Muscle layer of duodenum (tissue), 2 donors: Measurements from ENCODE around the gene SERPINH1.

Experiments used
- H3K27ac ChIP-seq: one replicate; pipeline ENCODE4 v1.7.0; 2013; ENCODE audit warnings: mild to moderate bottlenecking, low read length
- H3K27me3 ChIP-seq: one replicate; pipeline ENCODE4 v1.7.0; 2013; ENCODE audit warnings: low read depth, mild to moderate bottlenecking, control low read depth, low read length
- H3K36me3 ChIP-seq, 2 donors: one replicate each; pipeline ENCODE4 v1.7.0; 2013; ENCODE audit warnings: low read length in 2 of 2, control low read depth in 1 of 2, mild to moderate bottlenecking in 1 of 2; ENCODE audit not compliant: insufficient read depth in 2 of 2, control insufficient read depth in 1 of 2
- H3K4me1 ChIP-seq, 2 donors: one replicate each; pipeline ENCODE4 v1.7.0; 2013; ENCODE audit warnings: low read length in 2 of 2, mild to moderate bottlenecking in 2 of 2, control low read depth in 1 of 2, moderate library complexity in 1 of 2; ENCODE audit not compliant: insufficient read depth in 2 of 2, control insufficient read depth in 1 of 2
- H3K4me3 ChIP-seq, 2 donors: one replicate each; pipeline ENCODE4 v1.7.0; 2013; ENCODE audit warnings: low read length in 2 of 2, low read depth in 1 of 2, mild to moderate bottlenecking in 1 of 2
- H3K9me3 ChIP-seq, 2 donors: one replicate each; pipeline ENCODE4 v1.7.0; 2013; ENCODE audit warnings: low read length in 2 of 2, control low read depth in 1 of 2, mild to moderate bottlenecking in 1 of 2; ENCODE audit not compliant: control insufficient read depth in 1 of 2
- donor health status: healthy.

The SERPINH1 gene

GRCh38 chr11:75568616-75569219 is 6.7 kb downstream of the SERPINH1 start:
- Histone ChIP-seq H3K27me3 (no peaks in the 10 kb centered on the region), H3K4me3 (no peak overlapping the region), H3K36me3 (peaks cover 62 to 89% of the 10 kb centered on the region in 2 donors), H3K4me1 (peaks cover 22 to 56% of the 10 kb centered on the region in 2 donors), H3K9me3 (no peaks in the 10 kb centered on the region), H3K27ac (no peak overlapping the region)

GRCh38 chr11:75570559-75571139 is 8.6 kb downstream of the SERPINH1 start:
- Histone ChIP-seq H3K9me3 (no peaks in the 10 kb centered on the region), H3K4me1 (peaks cover 4 to 37% of the 10 kb centered on the region in 2 donors), H3K4me3 (no peak overlapping the region), H3K27me3 (no peaks in the 10 kb centered on the region), H3K27ac (no peak overlapping the region), H3K36me3 (peaks cover 67 to 76% of the 10 kb centered on the region in 2 donors)

GRCh38 chr11:75571625-75572024 is 9.6 kb downstream of the SERPINH1 start:
- H3K4me1 ChIP-seq, result peaks cover 0 to 27% of the 10 kb centered on the region in 2 donors
- peaks cover 66 to 67% of the 10 kb centered on the region in 2 donors for H3K36me3 ChIP-seq

DNA sequence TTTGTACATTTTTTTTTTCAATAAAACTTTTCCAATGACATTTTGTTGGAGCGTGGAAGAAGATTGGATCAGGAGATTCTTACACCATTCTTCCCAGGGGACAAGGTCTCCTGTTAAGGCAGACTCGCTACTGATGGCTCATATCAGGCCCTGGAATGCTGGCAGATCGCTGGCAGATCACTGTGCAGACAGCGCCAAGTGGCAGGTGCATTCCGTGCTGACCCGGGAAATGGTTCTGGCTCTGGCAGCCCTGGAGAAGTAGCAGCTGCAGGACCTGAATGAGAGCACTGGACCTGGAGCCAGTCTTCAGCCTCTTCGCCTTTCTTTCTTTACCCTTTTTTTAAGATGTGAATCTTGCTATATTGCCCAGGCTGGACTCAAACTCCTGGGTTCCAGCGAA is 10.7 kb downstream of the SERPINH1 start:
- peaks cover 58 to 59% of the 10 kb centered on the region in 2 donors for H3K36me3 ChIP-seq
- no peaks in the 10 kb centered on the region for H3K9me3 ChIP-seq
- H3K4me1 ChIP-seq, result peaks cover 0 to 22% of the 10 kb centered on the region in 2 donors
- H3K27me3 ChIP-seq, result no peaks in the 10 kb centered on the region
- H3K4me3 ChIP-seq, result no peak overlapping the region
- no peak overlapping the region for H3K27ac ChIP-seq

More at GRCh38 chr11:75571625-75572024, 9.6 kb downstream of the SERPINH1 start:
- H3K4me3 ChIP-seq, result no peak overlapping the region
- H3K27ac ChIP-seq, result no peak overlapping the region
- no peaks in the 10 kb centered on the region for H3K9me3 ChIP-seq
- no peaks in the 10 kb centered on the region for H3K27me3 ChIP-seq

- Histone ChIP-seq H3K4me3 (no peak overlapping the region), H3K27ac (no peak overlapping the region), H3K9me3 (no peaks in the 10 kb centered on the region), H3K27me3 (no peaks in the 10 kb centered on the region), H3K4me1 (peaks cover 0 to 17% of the 10 kb centered on the region in 2 donors), H3K36me3 (peaks cover 38 to 41% of the 10 kb centered on the region in 2 donors)
These were observed 12.9 kb downstream of the SERPINH1 start for GRCh38 chr11:75574698-75575602.

- Histone ChIP-seq H3K27me3 (no peaks in the 10 kb centered on the region), H3K9me3 (no peaks in the 10 kb centered on the region), H3K4me1 (peaks cover 0 to 17% of the 10 kb centered on the region in 2 donors), H3K4me3 (no peak overlapping the region), H3K27ac (no peak overlapping the region), H3K36me3 (peaks cover 28 to 31% of the 10 kb centered on the region in 2 donors)
These were observed 14.0 kb downstream of the SERPINH1 start for GRCh38 chr11:75576017-75576416.

DNA sequence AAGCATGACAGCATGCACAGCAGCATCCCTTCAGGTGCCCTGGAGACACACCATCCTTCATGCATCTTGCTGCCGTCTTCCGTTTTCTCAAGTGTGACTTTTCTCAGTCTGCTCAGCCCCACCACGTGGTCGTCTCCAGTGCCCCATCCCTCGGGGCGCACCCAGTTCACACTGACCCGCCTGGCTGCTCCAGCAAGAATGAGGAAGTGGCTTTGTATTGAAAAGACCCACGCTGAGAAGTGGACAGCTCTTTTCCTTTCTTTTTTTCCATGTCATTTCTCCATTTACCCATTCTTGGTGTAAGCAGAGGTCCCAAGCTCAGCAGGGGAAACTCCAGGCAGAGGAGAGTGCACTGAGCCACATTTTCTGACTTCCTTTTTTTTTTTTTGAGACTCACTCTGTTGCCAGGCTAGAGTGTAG is 14.5 kb downstream of the SERPINH1 start:
- Histone ChIP-seq H3K9me3 (no peaks in the 10 kb centered on the region), H3K27ac (no peak overlapping the region), H3K4me1 (peaks cover 0 to 17% of the 10 kb centered on the region in 2 donors), H3K4me3 (no peak overlapping the region), H3K27me3 (no peaks in the 10 kb centered on the region), H3K36me3 (peaks cover 23 to 26% of the 10 kb centered on the region in 2 donors)

GRCh38 chr11:75577207-75577606 is 15.2 kb downstream of the SERPINH1 start:
- peaks cover 0 to 18% of the 10 kb centered on the region in 2 donors for H3K4me1 ChIP-seq
- H3K27ac ChIP-seq, result no peak overlapping the region
- no peak overlapping the region for H3K4me3 ChIP-seq
- H3K27me3 ChIP-seq, result no peaks in the 10 kb centered on the region
- H3K9me3 ChIP-seq, result no peaks in the 10 kb centered on the region
- H3K36me3 ChIP-seq, result peaks cover 16 to 19% of the 10 kb centered on the region in 2 donors

- no peak overlapping the region for H3K27ac ChIP-seq
- no peaks in the 10 kb centered on the region for H3K9me3 ChIP-seq
- no peak overlapping the region for H3K4me3 ChIP-seq
- peaks cover 0 to 2% of the 10 kb centered on the region in 2 donors for H3K36me3 ChIP-seq
- peaks cover 0 to 13% of the 10 kb centered on the region in 2 donors for H3K4me1 ChIP-seq
- no peaks in the 10 kb centered on the region for H3K27me3 ChIP-seq
These were observed 16.9 kb downstream of the SERPINH1 start for GRCh38 chr11:75578977-75579376.

DNA sequence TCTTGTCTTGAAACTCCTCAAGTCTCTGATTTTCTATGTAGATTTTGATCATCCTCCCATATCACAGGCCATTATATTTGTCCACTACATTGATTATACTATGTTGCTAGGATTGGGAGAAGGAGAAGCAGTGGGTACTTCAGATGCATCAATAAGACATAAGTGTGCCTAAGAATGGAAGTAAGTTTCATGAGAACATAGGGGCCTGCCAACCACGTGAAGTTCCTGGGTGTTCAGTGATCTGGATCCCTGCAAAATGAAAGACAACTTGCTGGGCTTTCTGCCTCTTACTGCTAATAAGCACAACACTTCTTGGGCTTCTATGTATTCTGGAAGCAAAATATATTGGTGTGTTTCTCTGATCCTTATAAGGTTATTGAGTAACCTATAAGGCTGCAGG is 17.8 kb downstream of the SERPINH1 start:
- Histone ChIP-seq H3K27ac (no peak overlapping the region), H3K36me3 (no peaks in the 10 kb centered on the region), H3K27me3 (no peaks in the 10 kb centered on the region), H3K9me3 (no peaks in the 10 kb centered on the region), H3K4me1 (peaks cover 0 to 13% of the 10 kb centered on the region in 2 donors), H3K4me3 (no peak overlapping the region)

GRCh38 chr11:75582506-75582894 is 20.4 kb downstream of the SERPINH1 start:
- H3K4me3 ChIP-seq, result peak overlapping the region; percentile 70 to 73

More at GRCh38 chr11:75582506-75582894, 20.4 kb downstream of the SERPINH1 start:
- Histone ChIP-seq H3K36me3 (no peaks in the 10 kb centered on the region), H3K9me3 (no peaks in the 10 kb centered on the region), H3K27ac (peak overlapping the region; percentile 73), H3K4me1 (peaks cover 3 to 10% of the 10 kb centered on the region in 2 donors), H3K27me3 (no peaks in the 10 kb centered on the region)
